Measurements from ENCODE around the gene CAPN11.
"Not testable (repeated sequence)": the region's sequence is repeated elsewhere in the genome, so short reads cannot be mapped to it uniquely, and the experiment has no call there.

Gene CAPN11

GRCh38 chr6:44179648-44180047 is 21.0 kb downstream of the CAPN11 start:
- no peak overlapping the region for H3K4me3 ChIP-seq (ENCODE audit: low read depth, low read length)

- H3K4me3 ChIP-seq (ENCODE audit: low read depth, low read length) = no peak overlapping the region
Measured at GRCh38 chr6:44180406-44180805, 21.8 kb downstream of the CAPN11 start.

- no peak overlapping the region for H3K4me3 ChIP-seq (ENCODE audit: low read depth, low read length)
Measured at GRCh38 chr6:44180886-44181285, 22.3 kb downstream of the CAPN11 start.

- H3K4me3 ChIP-seq (ENCODE audit: low read depth, low read length) = not testable (repeated sequence)
Measured at GRCh38 chr6:44181784-44182183, 23.2 kb downstream of the CAPN11 start.

GRCh38 chr6:44182911-44183390 is 24.3 kb downstream of the CAPN11 start:
- H3K4me3 ChIP-seq (ENCODE audit: low read depth, low read length) = no peak overlapping the region

- H3K4me3 ChIP-seq (ENCODE audit: low read depth, low read length) = no peak overlapping the region
Measured at GRCh38 chr6:44183783-44184182, 25.2 kb downstream of the CAPN11 start.

- H3K4me3 ChIP-seq (ENCODE audit: low read depth, low read length) = not testable (repeated sequence)
Measured at GRCh38 chr6:44185356-44185755, 26.7 kb downstream of the CAPN11 start.

- no peak overlapping the region for H3K4me3 ChIP-seq (ENCODE audit: low read depth, low read length)
Measured at GRCh38 chr6:44185953-44186634, 27.5 kb downstream of the CAPN11 start.

GRCh38 chr6:44186635-44187025 is 28.0 kb downstream of the CAPN11 start:
- no peak overlapping the region for H3K4me3 ChIP-seq (ENCODE audit: low read depth, low read length)

GRCh38 chr6:44188819-44189218 is 30.2 kb downstream of the CAPN11 start:
- no peak overlapping the region for H3K4me3 ChIP-seq (ENCODE audit: low read depth, low read length)

- H3K4me3 ChIP-seq (ENCODE audit: low read depth, low read length) = no peak overlapping the region
Measured at GRCh38 chr6:44189257-44189656, 30.6 kb downstream of the CAPN11 start.

GRCh38 chr6:44190715-44191114 is 32.1 kb downstream of the CAPN11 start:
- H3K4me3 ChIP-seq (ENCODE audit: low read depth, low read length) = no peak overlapping the region

GRCh38 chr6:44192428-44193041 is 33.9 kb downstream of the CAPN11 start:
- no peak overlapping the region for H3K4me3 ChIP-seq (ENCODE audit: low read depth, low read length)

GRCh38 chr6:44193307-44193910 is 34.8 kb downstream of the CAPN11 start:
- H3K4me3 ChIP-seq (ENCODE audit: low read depth, low read length) = no peak overlapping the region

GRCh38 chr6:44194326-44194725 is 35.7 kb downstream of the CAPN11 start:
- no peak overlapping the region for H3K4me3 ChIP-seq (ENCODE audit: low read depth, low read length)

GRCh38 chr6:44196351-44196750 is 37.7 kb downstream of the CAPN11 start:
- not testable (repeated sequence) for H3K4me3 ChIP-seq (ENCODE audit: low read depth, low read length)

- H3K4me3 ChIP-seq (ENCODE audit: low read depth, low read length) = no peak overlapping the region
Measured at GRCh38 chr6:44198684-44199083, 40.1 kb downstream of the CAPN11 start.

GRCh38 chr6:44199883-44200282 is 41.3 kb downstream of the CAPN11 start:
- no peak overlapping the region for H3K4me3 ChIP-seq (ENCODE audit: low read depth, low read length)

- no peak overlapping the region for H3K4me3 ChIP-seq (ENCODE audit: low read depth, low read length)
Measured at GRCh38 chr6:44201200-44201599, 42.6 kb downstream of the CAPN11 start.

GRCh38 chr6:44201638-44202303 is 43.2 kb downstream of the CAPN11 start:
- H3K4me3 ChIP-seq (ENCODE audit: low read depth, low read length) = no peak overlapping the region

GRCh38 chr6:44202332-44202971 is 43.8 kb downstream of the CAPN11 start:
- H3K4me3 ChIP-seq (ENCODE audit: low read depth, low read length) = no peak overlapping the region

All from iPS-11a (cell line).